GM18511 (cell line): Measurements from ENCODE around the gene TRNP1.
"Not testable (repeated sequence)": the region's sequence is repeated elsewhere in the genome, so short reads cannot be mapped to it uniquely, and the experiment has no call there.

ENCODE experiments used
- ATAC-seq: cut with Tn5 transposase; IDR thresholded peaks from one replicate; pipeline ENCODE4 v1.9.1; 2021; ENCODE audit warnings: mild to moderate bottlenecking, moderate library complexity; ENCODE audit not compliant: unreplicated experiment

The TRNP1 gene

DNA sequence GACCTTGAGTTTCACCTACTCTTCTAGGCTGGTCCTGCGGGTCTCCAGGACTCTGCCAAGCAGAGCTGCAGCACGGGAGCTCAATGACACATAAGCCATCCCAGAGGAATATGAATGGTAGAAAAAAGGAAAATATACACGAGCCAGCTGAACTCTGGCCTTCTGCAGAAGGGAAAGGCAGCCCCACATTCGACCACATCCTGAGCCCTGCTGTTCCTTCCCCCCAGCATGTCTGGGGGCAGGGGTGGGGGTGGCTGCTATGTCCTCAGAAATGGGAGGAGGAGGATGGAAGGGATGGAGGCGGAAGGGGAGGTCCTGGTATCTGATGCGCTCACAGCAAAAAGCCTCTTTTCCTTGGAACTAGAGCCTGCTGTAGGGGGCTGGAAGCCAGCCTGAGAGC lies 21.1 kb upstream of the TRNP1 start:
- no peak for ATAC-seq

- no peak for ATAC-seq
Observed at GRCh38 chr1:26972821-26973220, 20.7 kb upstream of the TRNP1 start.

DNA sequence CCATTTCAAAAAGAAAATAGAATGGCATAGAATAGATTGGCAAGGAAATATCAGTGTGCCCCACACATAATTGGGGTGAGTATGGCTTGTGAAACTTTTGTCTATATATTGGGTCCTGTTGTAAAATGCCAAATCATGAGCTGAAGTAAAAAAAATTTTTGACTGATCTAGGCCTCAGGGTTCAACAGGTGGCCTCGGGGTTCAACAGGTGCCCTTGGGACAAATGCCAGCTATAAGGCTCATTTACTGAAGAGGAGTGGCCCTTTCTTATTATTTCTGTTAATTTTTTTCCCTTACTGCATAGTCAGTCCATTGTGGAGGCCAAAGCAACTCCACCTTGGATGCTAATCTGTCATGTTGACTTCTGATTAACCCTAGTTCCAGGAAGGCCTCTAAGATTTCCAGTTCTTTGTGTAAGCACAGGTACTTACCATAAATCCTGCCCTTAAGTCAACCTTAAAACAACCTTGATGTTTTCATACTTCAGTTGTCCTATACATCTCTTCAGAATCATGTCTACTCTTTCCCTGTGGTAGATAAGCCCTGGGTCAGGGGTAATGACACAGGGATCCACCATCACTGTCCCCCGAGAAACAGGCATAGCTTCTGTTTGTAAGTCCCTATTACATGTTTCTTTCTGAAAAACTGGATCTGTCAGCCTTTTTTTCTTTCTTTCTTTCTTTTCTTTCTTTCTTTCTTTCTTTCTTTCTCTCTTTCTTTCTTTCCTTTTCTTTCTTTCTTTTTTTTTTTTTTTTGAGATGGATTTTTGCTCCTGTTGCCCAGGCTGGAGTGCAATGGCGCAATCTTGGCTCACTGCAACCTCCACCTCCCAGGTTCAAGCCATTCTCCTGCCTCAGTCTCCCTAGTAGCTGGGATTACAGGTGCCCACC lies 16.6 kb upstream of the TRNP1 start:
- no peak for ATAC-seq

GRCh38 chr1:26978901-26979300 lies 14.6 kb upstream of the TRNP1 start:
- ATAC-seq = no peak

DNA sequence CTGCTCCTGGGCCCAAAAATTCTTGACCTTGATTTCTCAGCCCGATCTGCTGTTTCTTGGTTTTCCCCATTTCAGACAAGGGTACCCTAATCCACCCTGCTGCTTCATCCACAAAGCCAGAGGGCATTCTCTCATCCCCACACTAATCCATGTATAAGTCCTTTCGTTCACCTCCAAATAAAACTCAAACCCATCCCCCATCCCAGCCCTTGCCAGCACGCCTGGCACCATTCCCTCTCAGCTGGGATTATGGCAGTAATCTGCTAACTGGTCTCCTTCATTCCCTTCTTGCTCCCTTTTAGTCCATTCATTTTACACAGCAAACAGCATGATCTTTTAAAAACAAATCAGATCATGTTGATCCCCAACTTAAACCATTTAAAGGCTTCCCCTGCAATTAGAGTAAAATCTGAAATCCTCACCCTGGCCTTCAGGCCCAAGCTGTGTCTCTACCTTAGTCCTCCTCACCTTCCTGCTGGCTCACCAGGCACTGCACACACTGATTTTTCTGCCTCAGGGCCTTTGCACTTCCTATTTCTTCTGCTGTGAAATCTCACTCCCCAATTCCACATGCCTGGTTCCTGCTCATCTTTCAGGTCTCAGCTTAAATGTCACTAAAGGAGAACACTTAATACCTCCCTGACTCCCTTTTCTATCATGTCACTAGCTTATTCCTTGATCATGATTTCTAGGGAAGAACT lies 12.2 kb upstream of the TRNP1 start:
- ATAC-seq = no peak

- no peak for ATAC-seq
Observed at GRCh38 chr1:26983863-26984262, 9.6 kb upstream of the TRNP1 start.

GRCh38 chr1:26984291-26984690 lies 9.2 kb upstream of the TRNP1 start:
- no peak for ATAC-seq

DNA sequence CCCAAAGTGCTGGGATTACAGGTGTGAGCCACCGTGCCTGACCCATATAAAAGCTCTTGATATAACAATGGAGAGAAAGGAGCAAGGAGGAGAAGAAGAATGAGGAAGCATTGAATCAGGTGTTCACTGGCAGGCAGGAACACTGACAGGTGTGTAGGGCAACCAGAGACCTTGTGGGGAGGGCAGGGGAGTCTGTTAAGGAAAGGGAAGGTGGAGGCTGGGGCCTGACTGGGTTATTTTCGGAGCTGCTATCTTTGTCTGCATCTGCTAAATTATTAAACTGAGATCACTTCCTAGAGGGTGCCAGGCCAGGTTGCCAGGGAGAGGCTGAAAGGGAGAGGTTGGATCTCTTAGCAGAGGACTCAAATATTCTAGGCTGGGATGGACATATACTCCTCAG lies 6.8 kb upstream of the TRNP1 start:
- no peak for ATAC-seq

DNA sequence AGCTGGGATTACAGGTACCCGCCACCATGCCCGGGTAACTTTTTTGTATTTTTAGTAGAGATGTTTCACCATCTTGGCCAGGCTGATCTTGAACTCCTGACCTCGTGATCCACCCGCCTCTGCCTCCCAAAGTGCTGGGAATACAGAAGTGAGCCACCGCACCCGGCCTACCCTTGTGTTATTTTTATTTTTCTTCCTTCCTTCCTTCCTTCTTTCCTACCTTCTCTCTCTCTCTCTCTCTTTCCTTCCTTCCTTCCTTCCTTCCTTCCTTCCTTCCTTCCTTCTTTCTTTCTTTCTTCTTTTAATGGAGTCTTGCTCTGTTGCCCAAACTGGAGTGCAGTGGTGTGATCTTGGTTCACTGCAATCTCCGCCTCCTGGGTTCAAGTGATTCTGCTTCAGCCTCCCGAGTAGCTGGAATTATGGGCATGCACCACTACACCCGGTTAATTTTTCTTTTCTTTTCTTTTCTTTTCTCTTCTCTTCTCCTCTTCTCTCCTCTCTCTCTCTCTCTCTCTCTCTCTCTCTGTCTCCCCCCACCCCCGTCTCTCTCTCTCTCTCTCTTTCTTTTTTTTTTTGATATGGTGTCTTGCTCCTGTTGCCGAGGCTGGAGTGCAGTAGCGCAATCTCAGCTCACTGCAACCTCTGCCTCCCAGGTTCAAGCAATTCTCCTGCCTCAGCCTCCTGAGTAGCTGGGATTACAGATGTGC lies 3.9 kb upstream of the TRNP1 start:
- ATAC-seq = not testable (repeated sequence)

GRCh38 chr1:26991310-26992116 lies 2.0 kb upstream of the TRNP1 start:
- no peak for ATAC-seq

- ATAC-seq = no peak
Observed at GRCh38 chr1:26994020-26994786, 711 bp downstream of the TRNP1 start.

DNA sequence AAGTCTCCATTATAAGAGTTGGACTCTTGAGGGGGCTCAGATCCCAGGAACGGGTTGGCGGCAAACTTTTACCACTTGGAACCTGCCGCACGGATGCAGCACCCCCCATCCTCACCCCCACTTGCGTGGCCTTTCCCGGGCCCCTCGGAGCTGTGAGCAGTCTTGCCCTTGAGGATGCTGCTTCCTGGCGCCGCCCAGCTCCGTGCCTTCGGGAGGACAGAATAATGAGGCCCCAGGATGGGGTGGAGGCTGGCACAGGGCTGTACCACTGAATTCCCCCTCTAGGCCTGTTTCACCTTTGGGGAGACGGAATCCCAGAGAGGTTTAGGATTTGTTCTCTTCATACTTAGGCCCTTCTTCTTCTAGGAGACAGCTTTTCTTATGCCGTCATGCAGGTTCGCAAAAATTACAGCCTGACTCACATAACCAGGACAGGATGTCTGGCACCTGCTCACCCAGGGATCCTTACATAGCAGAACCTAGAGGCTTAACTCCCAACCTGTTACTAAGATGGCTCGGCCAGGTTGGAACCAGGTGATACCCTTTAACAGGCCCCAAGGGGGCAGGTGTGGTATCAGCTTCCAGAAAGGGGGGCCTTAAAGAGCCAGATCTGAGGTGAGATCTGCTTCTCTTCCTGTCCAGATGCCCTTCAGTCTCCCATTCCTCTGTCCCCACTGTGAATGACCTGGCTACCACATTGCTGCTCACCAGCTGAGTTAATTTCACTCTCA lies 1.5 kb downstream of the TRNP1 start:
- no peak for ATAC-seq

DNA sequence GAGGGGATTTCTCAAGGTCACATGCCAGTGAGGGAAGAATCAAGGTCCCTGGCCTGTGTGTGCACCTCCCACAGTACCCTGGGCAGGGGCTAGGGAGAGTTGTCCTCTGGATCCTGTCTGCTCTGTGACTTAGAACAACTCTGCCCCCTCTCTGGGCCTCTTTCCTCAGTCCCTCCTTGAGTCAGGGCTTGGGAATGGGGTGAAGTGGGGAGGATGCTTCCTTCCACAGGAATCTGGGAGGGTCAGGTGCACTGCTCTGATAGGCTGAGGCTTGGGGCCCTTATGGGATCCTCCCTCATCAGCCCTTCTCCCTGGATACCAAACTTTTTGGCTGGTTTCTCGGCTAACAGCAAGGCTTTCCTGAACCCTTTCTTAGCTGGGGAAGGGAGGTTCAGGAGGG lies 2.5 kb downstream of the TRNP1 start:
- no peak for ATAC-seq

DNA sequence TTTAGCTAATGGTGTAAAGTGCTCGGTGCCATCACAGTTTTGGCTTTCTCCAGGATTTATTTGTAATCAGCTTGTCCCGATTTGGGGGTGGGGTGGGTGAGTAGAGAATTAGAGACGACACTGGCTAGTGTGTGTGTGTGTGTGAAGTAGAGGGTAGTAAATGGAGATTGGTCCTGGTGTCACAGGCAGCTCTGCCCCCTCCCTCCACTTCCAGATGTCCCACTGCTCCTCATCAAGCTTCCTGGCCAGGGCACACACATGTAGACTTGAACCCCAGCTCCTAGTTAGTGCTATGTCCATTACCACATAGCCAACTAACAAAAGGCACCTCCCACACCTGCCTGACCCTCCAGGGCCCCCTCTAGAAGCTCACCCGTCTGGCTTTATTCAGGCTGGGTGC lies 3.2 kb downstream of the TRNP1 start:
- no peak for ATAC-seq

GRCh38 chr1:26998429-26999300 lies 5.2 kb downstream of the TRNP1 start:
- no peak for ATAC-seq

- ATAC-seq = no peak
Observed at GRCh38 chr1:26999440-26999987, 6.0 kb downstream of the TRNP1 start.

DNA sequence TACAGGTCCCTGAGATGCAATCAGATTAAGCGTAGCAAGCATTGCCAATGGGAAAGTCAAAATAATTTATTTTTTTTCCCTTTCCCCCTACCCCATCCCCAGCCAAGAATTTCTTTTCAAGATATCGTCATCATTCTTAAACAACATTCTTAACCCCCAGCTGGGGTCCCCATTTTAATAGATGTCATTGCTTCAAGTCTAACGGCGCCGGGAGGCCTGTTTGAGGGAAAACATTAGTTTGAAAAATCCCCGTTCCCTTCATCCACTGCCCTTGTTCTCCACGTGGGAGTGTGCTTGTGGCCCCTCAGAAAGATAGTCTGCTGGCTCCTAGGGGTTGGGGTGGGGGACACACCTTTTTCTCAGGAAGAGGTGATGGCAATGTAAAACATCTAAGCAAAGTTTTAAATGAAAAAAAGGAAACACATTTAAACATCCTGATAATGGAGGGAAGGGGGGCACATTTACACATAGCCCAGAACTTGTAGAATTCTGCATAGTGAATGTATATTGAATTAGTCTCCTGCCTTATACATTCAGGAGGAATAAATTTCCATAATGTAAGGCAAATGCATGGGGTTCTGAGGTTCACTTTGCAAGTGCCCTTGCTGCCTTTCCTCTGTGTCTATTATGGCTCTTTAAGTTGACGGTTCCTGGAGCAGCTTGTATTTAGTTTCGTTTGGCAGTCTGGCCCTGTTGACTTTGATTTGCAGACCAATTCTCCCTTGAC lies 6.8 kb downstream of the TRNP1 start:
- no peak for ATAC-seq
